Measurements from ENCODE around the gene SMAD5. TPM values are rescaled to one million over a fixed set of nuclear protein-coding genes. Genes with fewer than 3 reads are reported as not detected.
A peak's percentile ranks its signal among the peaks of the same experiment; 100 is the strongest.

The SMAD5 gene
- total and polyA plus RNA-seq, 12 donors: 6.4 to 76.6 (median 46.2) TPM

- 0 to 1% (median 0%) methylated on average over 6 to 56 of the region's 56 CpGs for WGBS, 4 donors
- no peak overlapping the region for H3K27ac ChIP-seq
- DNase-seq: no peak
Measured at GRCh38 chr5:136192015-136192525, 59.4 kb downstream of the SMAD5 start.

GRCh38 chr5:136192526-136193321 lies 60.1 kb downstream of the SMAD5 start, which contains the start of gene SMIM32:
Gene SMIM32, minus strand, starts transcription at chr5:136193162. Its CDS starts 638 bp downstream, at chr5:136192524.
- Histone ChIP-seq H3K27ac (no peak within 1 kb of the TSS), H3K4me3 (no peak within 1 kb of the TSS), H3K4me1 (replicated peaks in 1 of 2) (peaks cover 3 to 16% of the 10 kb centered on the region in 2 donors), H3K9me3 (replicated peaks in 1 of 3) (no peaks in the 10 kb centered on the region), H3K36me3 (replicated peaks in 1 of 2) (peaks cover 0 to 9% of the 10 kb centered on the region in 2 donors), H3K27me3 (peaks cover 28% of the 10 kb centered on the region)
- DNase-seq: peak in 1 of 7 donors; percentile 15
- TF ChIP-seq POLR2A (IDR thresholded peaks at IDR 0.05): no peak
- TF ChIP-seq CTCF (IDR thresholded peaks at IDR 0.05): no peak
- 1 to 2% (median 2%) methylated on average over 12 to 81 of the region's 81 CpGs for WGBS, 4 donors
- intact Hi-C loops (cut with DNase I): no loop called here

More at GRCh38 chr5:136192015-136192525, 59.4 kb downstream of the SMAD5 start:
- intact Hi-C loops (cut with DNase I): no loop called here
- Histone ChIP-seq H3K9me3 (replicated peaks in 1 of 3) (no peaks in the 10 kb centered on the region), H3K4me3 (no peak overlapping the region), H3K36me3 (replicated peaks in 1 of 2) (peaks cover 0 to 15% of the 10 kb centered on the region in 2 donors), H3K27me3 (peaks cover 28% of the 10 kb centered on the region), H3K4me1 (replicated peaks in 1 of 2) (peaks cover 3 to 16% of the 10 kb centered on the region in 2 donors)
- TF ChIP-seq CTCF (IDR thresholded peaks at IDR 0.05) (no peak), POLR2A (IDR thresholded peaks at IDR 0.05) (no peak)

GRCh38 chr5:136193322-136193935 lies 60.8 kb downstream of the SMAD5 start:
- H3K36me3 ChIP-seq (replicated peaks in 1 of 2): peaks cover 0 to 3% of the 10 kb centered on the region in 2 donors
- WGBS, 4 donors: 43 to 51% (median 46%) methylated on average over 13 to 18 of the region's 18 CpGs
- peaks cover 3 to 16% of the 10 kb centered on the region in 2 donors for H3K4me1 ChIP-seq (replicated peaks in 1 of 2)
- H3K9me3 ChIP-seq (replicated peaks in 1 of 3): no peaks in the 10 kb centered on the region
- intact Hi-C loops (cut with DNase I): no loop called here
- TF ChIP-seq CTCF (IDR thresholded peaks at IDR 0.05) (no peak), POLR2A (IDR thresholded peaks at IDR 0.05) (no peak)
- H3K4me3 ChIP-seq: no peak overlapping the region
- no peak overlapping the region for H3K27ac ChIP-seq
- H3K27me3 ChIP-seq: peaks cover 28% of the 10 kb centered on the region
- no peak for DNase-seq

- Histone ChIP-seq H3K9me3 (replicated peaks in 1 of 3) (no peaks in the 10 kb centered on the region), H3K36me3 (replicated peaks in 1 of 2) (no peaks in the 10 kb centered on the region), H3K27ac (no peak overlapping the region), H3K27me3 (peaks cover 28% of the 10 kb centered on the region), H3K4me3 (no peak overlapping the region), H3K4me1 (replicated peaks in 1 of 2) (peaks cover 3 to 16% of the 10 kb centered on the region in 2 donors)
- TF ChIP-seq CTCF (IDR thresholded peaks at IDR 0.05): no peak
- 83 to 90% (median 84%) methylated on average over 3 of the region's 3 CpGs; no CpG with 5 or more reads in 1 of the 4 donors for WGBS, 4 donors
- no peak for DNase-seq
- intact Hi-C loops (cut with DNase I): no loop called here
Measured at GRCh38 chr5:136194576-136194975, 61.9 kb downstream of the SMAD5 start.
